Testis (tissue), 2 donors: ENCODE results near the gene FCF1.

Experiments
- CTCF ChIP-seq, 3 experiments: fragments of 450-650 bp in 2 of 3; fragments of 200-600 bp in 1 of 3; sonication (generic) in 1 of 3; IDR thresholded peaks; one replicate each; pipeline ENCODE4 v1.5.1; 2016 to 2019; ENCODE audit warnings: antibody characterized with exemption in 3 of 3, mild to moderate bottlenecking in 2 of 3, moderate library complexity in 1 of 3
- POLR2A ChIP-seq: fragments of 450-650 bp; IDR thresholded peaks from one replicate; pipeline ENCODE4 v1.6.1; 2017; ENCODE audit warnings: antibody characterized with exemption, mild to moderate bottlenecking, moderate library complexity

GRCh38 chr14:74785056-74785613, 72.2 kb downstream of the FCF1 start:
- TF ChIP-seq CTCF (IDR thresholded peaks at IDR 0.05): no peak
- TF ChIP-seq POLR2A: no peak
